ENCODE measurements around the gene KDM5A.

DNA sequence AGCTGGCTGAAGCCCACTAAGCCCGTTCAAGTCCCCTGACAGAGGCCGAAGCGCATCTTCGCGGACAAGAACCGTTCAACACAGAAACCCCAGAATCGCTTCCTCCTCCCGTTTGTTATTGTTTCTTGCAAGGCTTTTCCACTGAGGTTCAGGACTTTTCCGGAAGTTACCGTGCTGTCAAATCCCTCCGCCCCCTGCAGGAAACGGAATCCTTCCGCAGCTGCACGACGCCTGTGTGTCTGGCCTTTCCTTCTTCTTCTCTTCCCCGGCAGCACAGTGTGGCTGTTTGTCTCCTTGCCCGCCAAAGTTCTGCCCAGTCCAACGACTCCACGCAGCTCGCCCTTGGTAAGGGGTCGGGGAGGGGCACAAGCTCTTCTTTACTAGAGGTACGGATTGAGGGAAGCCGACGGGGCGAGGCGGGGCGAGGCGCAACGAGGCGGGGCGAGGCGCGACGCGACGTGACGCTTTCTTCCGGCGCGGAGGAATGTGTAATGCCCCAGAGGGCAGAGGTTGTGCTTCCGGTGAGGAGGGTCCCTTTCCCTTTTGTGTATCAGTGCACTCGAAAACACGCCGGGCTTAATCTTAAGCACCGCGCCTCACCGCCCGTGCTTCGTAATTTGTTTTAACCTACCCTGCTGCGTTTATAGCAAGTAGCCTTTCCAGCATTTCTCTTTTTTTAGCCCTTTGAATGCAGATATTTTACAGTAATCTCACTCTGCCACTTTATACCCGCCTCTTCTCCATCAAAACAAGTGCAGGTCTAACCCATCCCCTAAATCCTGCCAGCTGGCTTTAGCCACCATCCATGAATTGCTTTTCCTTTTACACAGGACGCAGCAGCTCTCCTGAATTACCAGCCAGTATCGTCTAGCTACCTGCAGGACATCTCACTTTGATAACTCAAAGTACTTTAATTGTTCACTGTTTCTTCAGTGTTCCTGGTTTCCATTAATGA, at the start of gene KDM5A:
- TF ChIP-seq, protein P1, sequence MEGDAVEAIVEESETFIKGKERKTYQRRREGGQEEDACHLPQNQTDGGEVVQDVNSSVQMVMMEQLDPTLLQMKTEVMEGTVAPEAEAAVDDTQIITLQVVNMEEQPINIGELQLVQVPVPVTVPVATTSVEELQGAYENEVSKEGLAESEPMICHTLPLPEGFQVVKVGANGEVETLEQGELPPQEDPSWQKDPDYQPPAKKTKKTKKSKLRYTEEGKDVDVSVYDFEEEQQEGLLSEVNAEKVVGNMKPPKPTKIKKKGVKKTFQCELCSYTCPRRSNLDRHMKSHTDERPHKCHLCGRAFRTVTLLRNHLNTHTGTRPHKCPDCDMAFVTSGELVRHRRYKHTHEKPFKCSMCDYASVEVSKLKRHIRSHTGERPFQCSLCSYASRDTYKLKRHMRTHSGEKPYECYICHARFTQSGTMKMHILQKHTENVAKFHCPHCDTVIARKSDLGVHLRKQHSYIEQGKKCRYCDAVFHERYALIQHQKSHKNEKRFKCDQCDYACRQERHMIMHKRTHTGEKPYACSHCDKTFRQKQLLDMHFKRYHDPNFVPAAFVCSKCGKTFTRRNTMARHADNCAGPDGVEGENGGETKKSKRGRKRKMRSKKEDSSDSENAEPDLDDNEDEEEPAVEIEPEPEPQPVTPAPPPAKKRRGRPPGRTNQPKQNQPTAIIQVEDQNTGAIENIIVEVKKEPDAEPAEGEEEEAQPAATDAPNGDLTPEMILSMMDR (IDR thresholded peaks at IDR 0.05; ENCODE audit: insufficient read depth, low read depth, low read length) = no peak
- TF ChIP-seq EZH2 (IDR thresholded peaks at IDR 0.05; ENCODE audit: insufficient read depth, low read length) = no peak
